K562 (cell line): ENCODE results near the gene TIMP2. TPM values are rescaled to one million over a fixed set of nuclear protein-coding genes. Genes with fewer than 3 reads are reported as not detected.

ENCODE experiments used
- ATAC-seq: fragments of 200-7000 bp; cut with Tn5 transposase; 3 replicates; pipeline ENCODE4 v1.9.1; 2020; ENCODE audit warnings: moderate library complexity
- BruUV-seq: library from RNA; stranded (reverse); fragments of 400-500 nt; replicated peaks from 2 replicates; lab custom pipeline; 2021; lab: Mats Ljungman, UMichigan
- CTCF ChIA-PET: fragments of 300-600 bp; formaldehyde crosslinking; extraction: SDS; loops from one replicate; lab custom pipeline; 2021; ENCODE audit warnings: low intra/inter-chr PET ratio; lab: Yijun Ruan, JAX
- POLR2A ChIA-PET: fragments of 300-600, 350-650 bp; sonication (Branson Sonifier 250); formaldehyde crosslinking; extraction: SDS; loops from one replicate; lab custom pipeline; 2021; ENCODE audit warnings: antibody characterized with exemption, inconsistent platforms; lab: Yijun Ruan, JAX
- DNase-seq, 4 experiments: peaks; one replicate each; pipeline versions ENCODE4 v3.0.0 to v3.0.0-alpha.2; 2011 to 2018; ENCODE audit warnings: low spot score in 3 of 4, mixed read lengths in 3 of 4; ENCODE audit errors: extremely low read depth in 1 of 4
- FAIRE-seq: peaks from 2 replicates; lab custom pipeline; 2011; peaks lifted over from hg19 to GRCh38; lab: Jason Lieb, UNC
- H2AFZ ChIP-seq: 2 replicates; pipeline ENCODE4 v1.6.0; 2011; ENCODE audit warnings: low read depth, low read length, control low read depth, inconsistent platforms
- H3K27ac ChIP-seq: fragments of 200-600 bp; 3 replicates; pipeline ENCODE4 v1.8.0; 2011; ENCODE audit warnings: low read depth, mild to moderate bottlenecking, control low read depth, inconsistent platforms, low read length, moderate library complexity, mixed read lengths; ENCODE audit errors: extremely low read depth
- H3K27me3 ChIP-seq, 2 experiments: fragments of 300-600 bp in 1 of 2; 2 replicates in 1 of 2; 3 replicates in 1 of 2; pipeline versions ENCODE4 v1.6.0 to v1.8.0; 2011; ENCODE audit warnings: inconsistent platforms in 2 of 2, low read length in 2 of 2, mild to moderate bottlenecking in 1 of 2, mixed read lengths in 1 of 2, moderate library complexity in 1 of 2; ENCODE audit not compliant: control insufficient read depth in 2 of 2, insufficient read depth in 2 of 2
- H3K36me3 ChIP-seq: fragments of 300-600 bp; 3 replicates; pipeline ENCODE4 v1.8.0; 2011; ENCODE audit warnings: mild to moderate bottlenecking, low read length, inconsistent platforms; ENCODE audit not compliant: control insufficient read depth, insufficient read depth
- H3K4me1 ChIP-seq, 2 experiments: fragments of 200-600 bp in 1 of 2; replicated peaks in 1 of 2; 2 replicates in 1 of 2; 3 replicates in 1 of 2; pipeline versions ENCODE4 v1.5.1 to v1.8.0; 2011; ENCODE audit warnings: inconsistent platforms in 2 of 2, low read length in 2 of 2, mild to moderate bottlenecking in 1 of 2, mixed read lengths in 1 of 2, moderate library complexity in 1 of 2; ENCODE audit not compliant: control insufficient read depth in 2 of 2, insufficient read depth in 2 of 2
- H3K4me2 ChIP-seq: 2 replicates; pipeline ENCODE4 v1.6.1; 2011; ENCODE audit warnings: low read length, control low read depth, inconsistent platforms, mixed read lengths; ENCODE audit not compliant: insufficient read depth
- H3K4me3 ChIP-seq: fragments of 200-600 bp; sonication (generic), shearing (Covaris generic); 2 replicates; pipeline ENCODE4 v1.5.1; 2016; ENCODE audit warnings: control low read depth, inconsistent platforms
- H3K79me2 ChIP-seq: fragments of 200-600 bp; 3 replicates; pipeline ENCODE4 v1.8.0; 2011; ENCODE audit warnings: low read length, inconsistent platforms; ENCODE audit not compliant: control insufficient read depth, insufficient read depth
- H3K9ac ChIP-seq, 2 experiments: 2 replicates each; pipeline versions ENCODE4 v1.6.0 to v1.6.1; 2011; ENCODE audit warnings: low read depth in 2 of 2, low read length in 2 of 2, control low read depth in 1 of 2, inconsistent platforms in 1 of 2, mild to moderate bottlenecking in 1 of 2, mixed read lengths in 1 of 2; ENCODE audit not compliant: insufficient read depth in 1 of 2
- H3K9me1 ChIP-seq: one replicate; pipeline ENCODE4 v1.6.0; 2011; ENCODE audit warnings: inconsistent platforms, mild to moderate bottlenecking, low read length, moderate library complexity; ENCODE audit not compliant: control insufficient read depth, insufficient read depth
- H3K9me3 ChIP-seq: replicated peaks from 2 replicates; pipeline ENCODE4 v1.5.1; 2011; ENCODE audit warnings: low read depth, low read length, inconsistent platforms; ENCODE audit not compliant: control insufficient read depth, insufficient read depth
- H4K20me1 ChIP-seq: replicated peaks from 2 replicates; pipeline ENCODE4 v1.6.1; 2011; ENCODE audit warnings: low read length, inconsistent platforms, mixed read lengths; ENCODE audit not compliant: control insufficient read depth, insufficient read depth
- ADNP ChIP-seq: fragments of 200-800 bp; sonication (Bioruptor generic); IDR thresholded peaks from 2 replicates; pipeline ENCODE4 v1.6.1; 2016; ENCODE audit warnings: missing genetic modification characterization, missing compliant biosample characterization
- ARID4B ChIP-seq: sonication (generic); formaldehyde crosslinking; IDR thresholded peaks from 2 replicates; pipeline ENCODE4 v1.8.0; 2022; ENCODE audit warnings: mild to moderate bottlenecking, missing genetic modification reagents
- ATF3 ChIP-seq, 2 experiments: fragments of 450-650 bp in 1 of 2; sonication (generic) in 1 of 2; formaldehyde crosslinking in 1 of 2; IDR thresholded peaks in 1 of 2; conservative IDR thresholded peaks in 1 of 2; 2 replicates each; pipeline versions ENCODE4 v1.6.1 to v1.8.1; 2016 to 2023; ENCODE audit warnings: mild to moderate bottlenecking in 2 of 2, moderate library complexity in 2 of 2, inconsistent platforms in 1 of 2, missing genetic modification reagents in 1 of 2
- CREB3L1 ChIP-seq: fragments of 450-650 bp; IDR thresholded peaks from 2 replicates; pipeline ENCODE4 v1.6.1; 2014; ENCODE audit warnings: low read depth, mild to moderate bottlenecking, moderate library complexity, borderline replicate concordance
- MYC ChIP-seq, 2 experiments: fragments of 250-450 bp in 1 of 2; sonication (Bioruptor Pico) in 1 of 2; IDR thresholded peaks; 2 replicates each; pipeline versions ENCODE4 v1.5.1 to v1.6.1; 2012 to 2021; ENCODE audit warnings: low read depth in 2 of 2, borderline replicate concordance in 1 of 2, improper control_type of control experiment in 1 of 2, low read length in 1 of 2, mild to moderate bottlenecking in 1 of 2, moderate library complexity in 1 of 2
- PHF20 ChIP-seq: fragments of 450-650 bp; IDR thresholded peaks from 2 replicates; pipeline ENCODE4 v1.6.1; 2018; ENCODE audit not compliant: partially characterized antibody
- POLR2AphosphoS5 ChIP-seq: IDR thresholded peaks from 2 replicates; pipeline ENCODE4 v1.6.1; 2011; ENCODE audit warnings: mild to moderate bottlenecking, low read depth, low read length, moderate library complexity; ENCODE audit not compliant: control insufficient read depth, insufficient read depth
- POLR2G ChIP-seq: fragments of 200-400 bp; formaldehyde crosslinking; IDR thresholded peaks from 2 replicates; pipeline ENCODE4 v1.6.1; 2017; ENCODE audit warnings: low read depth, mild to moderate bottlenecking, antibody characterized with exemption, low read length, moderate library complexity
- STAG1 ChIP-seq: sonication (generic); formaldehyde crosslinking; IDR thresholded peaks from 2 replicates; pipeline ENCODE4 v1.5.0; 2020; ENCODE audit warnings: missing genetic modification reagents, borderline replicate concordance
- THAP7 ChIP-seq: fragments of 250-450 bp; sonication (Bioruptor Pico); IDR thresholded peaks from 2 replicates; pipeline ENCODE4 v1.5.0; 2021
- ZBTB43 ChIP-seq: sonication (generic); formaldehyde crosslinking; IDR thresholded peaks from 2 replicates; pipeline ENCODE4 v1.8.0; 2023; ENCODE audit warnings: mild to moderate bottlenecking, missing genetic modification reagents
- ZSCAN29 ChIP-seq: fragments of 450-650 bp; IDR thresholded peaks from 2 replicates; pipeline ENCODE4 v1.6.1; 2017
- WGBS: fragments of 100-300 bp; shearing (Covaris generic); methylation state at CpG from one replicate; pipeline ENCODE4 v1.1.6; 2016; ENCODE audit warnings: low coverage, mixed read lengths; ENCODE audit not compliant: insufficient coverage; ENCODE audit errors: missing lambda C conversion rate; 5-methylcytosine and 5-hydroxymethylcytosine counted together
- in situ Hi-C: fragments of 300-500 bp; cut with MboI; formaldehyde crosslinking; loops from 4 replicates; pipeline ENCODE4 v1.15.0; 2018; ENCODE audit warnings: inconsistent platforms, mixed read lengths
- intact Hi-C: fragments of 100-400 bp; cut with micrococcal nuclease; formaldehyde crosslinking; loops from 2 replicates; pipeline ENCODE4 v1.14.2; 2022
- polyA plus RNA-seq, 8 experiments: library from polyadenylated mRNA; depleted of rRNA in 4 of 8; stranded (reverse) in 5 of 8; unstranded in 3 of 8; fragments of >200 nt; fragmentation: Nextera tagmentation in 2 of 8; fragmentation: Illumina TruSeq in 1 of 8; extraction: Ambion mirVana in 2 of 8; extraction: Trizol in 1 of 8; gene quantifications; 2 replicates each; pipeline versions ENCODE4 v1.2.1 to v1.2.3, GENCODE V29; 2011 to 2014; ENCODE audit warnings: inconsistent platforms in 1 of 8, missing spikeins in 1 of 8
- total RNA-seq, 7 experiments: library from RNA; depleted of rRNA in 6 of 7; stranded (reverse); fragments of >200 nt in 6 of 7; fragmentation: Illumina TruSeq in 2 of 7; extraction: Trizol in 2 of 7; gene quantifications; 2 replicates each; pipeline versions ENCODE4 v1.2.1 to v1.2.3, GENCODE V29; 2011 to 2021; ENCODE audit warnings: low replicate concordance in 1 of 7

Gene TIMP2
- total and polyA plus RNA-seq, 9 of the 15 experiments (the other 6 are each of a cell fraction or from before 2014, with no cell fraction given): 0.55 TPM; not detected in 8

GRCh38 chr17:78822552-78822951, 102.6 kb downstream of the TIMP2 start:
- in situ Hi-C loops: no loop called here
- Histone ChIP-seq H3K27me3 (no peaks in the 10 kb centered on the region), H3K36me3 (peaks cover 95% of the 10 kb centered on the region), H3K4me2 (no peak overlapping the region), H3K79me2 (peaks cover 7% of the 10 kb centered on the region; the same call in 1 of the 3 replicates), H3K9me3 (no peaks in the 10 kb centered on the region), H3K27ac (no peak overlapping the region), H3K4me1 (peaks cover 4 to 5% of the 10 kb centered on the region in 2 experiments; a peak in 4 of 5 replicates), H3K9ac (no peak overlapping the region), H4K20me1 (peaks cover 17% of the 10 kb centered on the region; the same call in 1 of the 2 replicates), H2AFZ (no peak overlapping the region), H3K4me3 (no peak overlapping the region), H3K9me1 (no peaks in the 10 kb centered on the region)
- ATAC-seq (no peak), FAIRE-seq (no peak), DNase-seq (no peak)
- 92% methylated on average over 10 of the region's 14 CpGs for WGBS
- intact Hi-C loops: no loop called here
- no TSS peak for BruUV-seq
- ChIA-PET POLR2A (interaction anchor here (0.6 to 1.3 kb wide), 3 partner anchors 25 to 1465 kb away, joined by 3 to 4 read pairs (median 4); no protein-coding TSS in a partner anchor), CTCF (no interaction called here)
- TF ChIP-seq POLR2AphosphoS5 (no peak), STAG1 (no peak), ZSCAN29 (no peak), ZBTB43 (CRISPR knock-in tag) (no peak), ATF3 (IDR thresholded peaks at IDR 0.05) (no peak), ATF3 (CRISPR knock-in tag; conservative IDR thresholded peaks at IDR 0.05) (no peak), THAP7 (CRISPR knock-in tag) (no peak), PHF20 (no peak), ARID4B (CRISPR knock-in tag) (no peak), ADNP (tag) (no peak), MYC (IDR thresholded peaks at IDR 0.05; ENCODE audit: low read depth, low read length) (no peak), MYC (CRISPR knock-in tag; IDR thresholded peaks at IDR 0.05; ENCODE audit: borderline replicate concordance, low read depth) (no peak), POLR2G (no peak), CREB3L1 (no peak)
